Measurements from ENCODE around the gene AOPEP.

The AOPEP gene

GRCh38 chr9:94681508-94681907 lies 45.0 kb upstream of the AOPEP start:
- Histone ChIP-seq H3K27ac (peak overlapping the region; percentile 3 to 52), H3K9me3 (no peaks in the 10 kb centered on the region), H3K27me3 (no peaks in the 10 kb centered on the region), H3K4me1 (peaks cover 0 to 38% (median 12%) of the 10 kb centered on the region in 4 donors), H3K4me3 (no peak overlapping the region), H3K36me3 (no peaks in the 10 kb centered on the region)
- intact Hi-C loops (cut with DNase I; ENCODE audit: low total_unique reads) = loop anchor here (5.0 to 10.0 kb wide), 2 partner anchors 93 to 451 kb away; no protein-coding TSS in a partner anchor
- peak; percentile 85 to 86 for DNase-seq
- peak; percentile 73 to 86 for TF ChIP-seq CTCF (IDR thresholded peaks at IDR 0.05)

GRCh38 chr9:94685359-94685758 lies 41.1 kb upstream of the AOPEP start:
- no peaks in the 10 kb centered on the region for H3K9me3 ChIP-seq
- no peak for DNase-seq
- H3K4me1 ChIP-seq = peaks cover 0 to 21% (median 4%) of the 10 kb centered on the region in 4 donors
- TF ChIP-seq CTCF (IDR thresholded peaks at IDR 0.05) = no peak
- no peak overlapping the region for H3K27ac ChIP-seq
- intact Hi-C loops (cut with DNase I; ENCODE audit: low total_unique reads) = loop anchor here (10.0 kb wide), 1 partner anchor 89 kb away; no protein-coding TSS in a partner anchor
- no peaks in the 10 kb centered on the region for H3K27me3 ChIP-seq
- H3K4me3 ChIP-seq = no peak overlapping the region
- H3K36me3 ChIP-seq = no peaks in the 10 kb centered on the region

- H3K36me3 ChIP-seq = no peaks in the 10 kb centered on the region
- no peaks in the 10 kb centered on the region for H3K9me3 ChIP-seq
- no peaks in the 10 kb centered on the region for H3K27me3 ChIP-seq
- intact Hi-C loops (cut with DNase I; ENCODE audit: low total_unique reads) = loop anchor here (10.0 kb wide), 1 partner anchor 87 kb away; no protein-coding TSS in a partner anchor
- H3K27ac ChIP-seq = no peak overlapping the region
- H3K4me3 ChIP-seq = no peak overlapping the region
- no peak for DNase-seq
- H3K4me1 ChIP-seq = peaks cover 0 to 12% (median 4%) of the 10 kb centered on the region in 4 donors
- no peak for TF ChIP-seq CTCF (IDR thresholded peaks at IDR 0.05)
Observed at GRCh38 chr9:94687451-94687850, 39.0 kb upstream of the AOPEP start.

- no peak for TF ChIP-seq CTCF (IDR thresholded peaks at IDR 0.05)
- H3K4me3 ChIP-seq = no peak overlapping the region
- H3K9me3 ChIP-seq = no peaks in the 10 kb centered on the region
- no peaks in the 10 kb centered on the region for H3K27me3 ChIP-seq
- H3K27ac ChIP-seq = no peak overlapping the region
- H3K36me3 ChIP-seq = no peaks in the 10 kb centered on the region
- H3K4me1 ChIP-seq = peaks cover 0 to 16% (median 4%) of the 10 kb centered on the region in 4 donors
- DNase-seq = no peak
- intact Hi-C loops (cut with DNase I; ENCODE audit: low total_unique reads) = no loop called here
Observed at GRCh38 chr9:94690344-94690743, 36.2 kb upstream of the AOPEP start.

GRCh38 chr9:94692601-94693000 lies 33.9 kb upstream of the AOPEP start:
- peaks cover 0 to 4% (median 0%) of the 10 kb centered on the region in 4 donors for H3K4me1 ChIP-seq
- no peaks in the 10 kb centered on the region for H3K36me3 ChIP-seq
- intact Hi-C loops (cut with DNase I; ENCODE audit: low total_unique reads) = no loop called here
- no peak for TF ChIP-seq CTCF (IDR thresholded peaks at IDR 0.05)
- no peak overlapping the region for H3K4me3 ChIP-seq
- no peak overlapping the region for H3K27ac ChIP-seq
- no peak for DNase-seq
- H3K9me3 ChIP-seq = no peaks in the 10 kb centered on the region
- H3K27me3 ChIP-seq = no peaks in the 10 kb centered on the region

Data from tibial artery (tissue), 4 donors.